NAMALWA (cell line): Measurements from ENCODE around the gene FAF1.
"Not testable (repeated sequence)": the region's sequence is repeated elsewhere in the genome, so short reads cannot be mapped to it uniquely, and the experiment has no call there.

Source experiments
- DNase-seq: peaks from one replicate; pipeline ENCODE4 v3.0.0-alpha.2; 2015; ENCODE audit warnings: low spot score

FAF1 gene

GRCh38 chr1:50910356-50910755, 49.7 kb downstream of the FAF1 start:
- not testable (repeated sequence) for DNase-seq

- not testable (repeated sequence) for DNase-seq
These were observed 52.5 kb downstream of the FAF1 start for GRCh38 chr1:50907610-50908009.

- DNase-seq, result not testable (repeated sequence)
These were observed 54.0 kb downstream of the FAF1 start for GRCh38 chr1:50906050-50906449.

- DNase-seq, result no peak
These were observed 57.6 kb downstream of the FAF1 start for GRCh38 chr1:50902419-50902818.

GRCh38 chr1:50901872-50902271, 58.2 kb downstream of the FAF1 start:
- no peak for DNase-seq

- no peak for DNase-seq
These were observed 61.3 kb downstream of the FAF1 start for GRCh38 chr1:50898773-50899172.

GRCh38 chr1:50894340-50894739, 65.7 kb downstream of the FAF1 start:
- no peak for DNase-seq

- no peak for DNase-seq
These were observed 66.6 kb downstream of the FAF1 start for GRCh38 chr1:50893466-50893865.

- not testable (repeated sequence) for DNase-seq
These were observed 72.5 kb downstream of the FAF1 start for GRCh38 chr1:50887555-50887954.

GRCh38 chr1:50880373-50880772, 79.7 kb downstream of the FAF1 start:
- DNase-seq, result no peak

GRCh38 chr1:50879137-50879536, 80.9 kb downstream of the FAF1 start:
- DNase-seq, result no peak

GRCh38 chr1:50878434-50878833, 81.6 kb downstream of the FAF1 start:
- no peak for DNase-seq

GRCh38 chr1:50877641-50878040, 82.4 kb downstream of the FAF1 start:
- DNase-seq, result no peak

GRCh38 chr1:50873458-50874187, 86.4 kb downstream of the FAF1 start:
- DNase-seq, result peak; percentile 96

- not testable (repeated sequence) for DNase-seq
These were observed 95.2 kb downstream of the FAF1 start for GRCh38 chr1:50864845-50865244.

GRCh38 chr1:50861772-50862171, 98.3 kb downstream of the FAF1 start:
- DNase-seq, result no peak

- no peak for DNase-seq
These were observed 99.4 kb downstream of the FAF1 start for GRCh38 chr1:50860702-50861101.

GRCh38 chr1:50860256-50860655, 99.8 kb downstream of the FAF1 start:
- DNase-seq, result no peak

GRCh38 chr1:50859657-50860056, 100.4 kb downstream of the FAF1 start:
- no peak for DNase-seq

- DNase-seq, result no peak
These were observed 101.3 kb downstream of the FAF1 start for GRCh38 chr1:50858761-50859160.

GRCh38 chr1:50857702-50858101, 102.4 kb downstream of the FAF1 start:
- no peak for DNase-seq

GRCh38 chr1:50853325-50853724, 106.7 kb downstream of the FAF1 start:
- DNase-seq, result no peak

- no peak for DNase-seq
These were observed 107.2 kb downstream of the FAF1 start for GRCh38 chr1:50852889-50853288.

GRCh38 chr1:50851466-50851865, 108.6 kb downstream of the FAF1 start:
- DNase-seq, result no peak
